ENCODE measurements around the gene KRTAP2-3. TPM values are rescaled to one million over a fixed set of nuclear protein-coding genes. Genes with fewer than 3 reads are reported as not detected.
A peak's percentile ranks its signal among the peaks of the same experiment; 100 is the strongest.
"Not testable (repeated sequence)": the region's sequence is repeated elsewhere in the genome, so short reads cannot be mapped to it uniquely, and the experiment has no call there.

Gene KRTAP2-3
- polyA plus RNA-seq, 2 of the 4 experiments (the other 2 are of a cell fraction) = not detected

- H3K4me3 ChIP-seq; POLR2A ChIA-PET; H3K9me3 ChIP-seq; CTCF ChIA-PET; H3K27ac ChIP-seq; TF ChIP-seq FOSL2 (IDR thresholded peaks at IDR 0.05): not testable (repeated sequence)
- peaks cover 30% of the 10 kb centered on the region; the same call in 2 of the 3 replicates for H3K4me1 ChIP-seq
- 68% methylated on average over 7 of the region's 7 CpGs for WGBS (ENCODE audit: missing lambda C conversion rate)
- FAIRE-seq (peak; percentile 84), ATAC-seq (peak; percentile 54 to 74), DNase-seq (ENCODE audit: low read depth in 1 of 2, low spot score in 1 of 2) (peak in 1 of 2 experiments; percentile 70)
- TF ChIP-seq, protein P1, sequence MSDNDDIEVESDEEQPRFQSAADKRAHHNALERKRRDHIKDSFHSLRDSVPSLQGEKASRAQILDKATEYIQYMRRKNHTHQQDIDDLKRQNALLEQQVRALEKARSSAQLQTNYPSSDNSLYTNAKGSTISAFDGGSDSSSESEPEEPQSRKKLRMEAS (IDR thresholded peaks at IDR 0.05) = peak; percentile 66
- 0 out of 2 replicates have a peak, but pooled peaks have one; percentile 35 for TF ChIP-seq GATA3 (IDR thresholded peaks at IDR 0.05; ENCODE audit: borderline replicate concordance)
- peak; percentile 72 for TF ChIP-seq FOSL2 (CRISPR knock-in tag; IDR thresholded peaks at IDR 0.05)
- TF ChIP-seq MAFK (IDR thresholded peaks at IDR 0.05; ENCODE audit: partially characterized antibody) = peak; percentile 48
- TF ChIP-seq JUNB (IDR thresholded peaks at IDR 0.05) = peak; percentile 47; the same call in 1 of the 2 replicates
- peak overlapping the region; percentile 14; the same call in 1 of the 3 replicates for H3K4me2 ChIP-seq
Measured at GRCh38 chr17:41099682-41100480, 40.0 kb upstream of the KRTAP2-3 start.

GRCh38 chr17:41098481-41098880, 38.6 kb upstream of the KRTAP2-3 start:
- FAIRE-seq = peak; percentile 23
- Histone ChIP-seq H3K4me1 (peaks cover 24% of the 10 kb centered on the region; the same call in 2 of the 3 replicates), H3K9me3 (no peaks in the 10 kb centered on the region), H3K4me3 (no peak overlapping the region), H3K27ac (peak overlapping the region in 1 of 2 experiments; percentile 25; a peak in 2 of 6 replicates), H3K4me2 (peak overlapping the region; percentile 11; the same call in 2 of the 3 replicates)
- ChIA-PET POLR2A (no interaction called here), CTCF (no interaction called here)
- no peak for ATAC-seq
- no peak for DNase-seq (ENCODE audit: low read depth in 1 of 2, low spot score in 1 of 2)
- TF ChIP-seq PBX3 (IDR thresholded peaks at IDR 0.05) (no peak), MYC (IDR thresholded peaks at IDR 0.05; ENCODE audit: borderline replicate concordance, low read length) (no peak), TFCP2L1 (CRISPR knock-in tag; IDR thresholded peaks at IDR 0.05) (no peak), CHD4 (IDR thresholded peaks at IDR 0.05; ENCODE audit: borderline replicate concordance) (no peak), KDM5A (IDR thresholded peaks at IDR 0.05) (no peak), HOXB13 (CRISPR knock-in tag; IDR thresholded peaks at IDR 0.05; ENCODE audit: low read depth) (no peak), SMC3 (IDR thresholded peaks at IDR 0.05) (no peak), HOXA7 (CRISPR knock-in tag; IDR thresholded peaks at IDR 0.05) (no peak), ZNF302 (CRISPR knock-in tag; IDR thresholded peaks at IDR 0.05) (no peak), TP53 (CRISPR knock-in tag; IDR thresholded peaks at IDR 0.05) (no peak), GATA3 (IDR thresholded peaks at IDR 0.05; ENCODE audit: borderline replicate concordance) (no peak), POLR2A (IDR thresholded peaks at IDR 0.05; ENCODE audit: low read length) (no peak), MAZ (IDR thresholded peaks at IDR 0.05; ENCODE audit: borderline replicate concordance, low read depth, low read length) (no peak), CEBPB (IDR thresholded peaks at IDR 0.05) (no peak)
- TF ChIP-seq, protein P2, sequence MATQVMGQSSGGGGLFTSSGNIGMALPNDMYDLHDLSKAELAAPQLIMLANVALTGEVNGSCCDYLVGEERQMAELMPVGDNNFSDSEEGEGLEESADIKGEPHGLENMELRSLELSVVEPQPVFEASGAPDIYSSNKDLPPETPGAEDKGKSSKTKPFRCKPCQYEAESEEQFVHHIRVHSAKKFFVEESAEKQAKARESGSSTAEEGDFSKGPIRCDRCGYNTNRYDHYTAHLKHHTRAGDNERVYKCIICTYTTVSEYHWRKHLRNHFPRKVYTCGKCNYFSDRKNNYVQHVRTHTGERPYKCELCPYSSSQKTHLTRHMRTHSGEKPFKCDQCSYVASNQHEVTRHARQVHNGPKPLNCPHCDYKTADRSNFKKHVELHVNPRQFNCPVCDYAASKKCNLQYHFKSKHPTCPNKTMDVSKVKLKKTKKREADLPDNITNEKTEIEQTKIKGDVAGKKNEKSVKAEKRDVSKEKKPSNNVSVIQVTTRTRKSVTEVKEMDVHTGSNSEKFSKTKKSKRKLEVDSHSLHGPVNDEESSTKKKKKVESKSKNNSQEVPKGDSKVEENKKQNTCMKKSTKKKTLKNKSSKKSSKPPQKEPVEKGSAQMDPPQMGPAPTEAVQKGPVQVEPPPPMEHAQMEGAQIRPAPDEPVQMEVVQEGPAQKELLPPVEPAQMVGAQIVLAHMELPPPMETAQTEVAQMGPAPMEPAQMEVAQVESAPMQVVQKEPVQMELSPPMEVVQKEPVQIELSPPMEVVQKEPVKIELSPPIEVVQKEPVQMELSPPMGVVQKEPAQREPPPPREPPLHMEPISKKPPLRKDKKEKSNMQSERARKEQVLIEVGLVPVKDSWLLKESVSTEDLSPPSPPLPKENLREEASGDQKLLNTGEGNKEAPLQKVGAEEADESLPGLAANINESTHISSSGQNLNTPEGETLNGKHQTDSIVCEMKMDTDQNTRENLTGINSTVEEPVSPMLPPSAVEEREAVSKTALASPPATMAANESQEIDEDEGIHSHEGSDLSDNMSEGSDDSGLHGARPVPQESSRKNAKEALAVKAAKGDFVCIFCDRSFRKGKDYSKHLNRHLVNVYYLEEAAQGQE (IDR thresholded peaks at IDR 0.05) = no peak
- TF ChIP-seq, protein P1 (IDR thresholded peaks at IDR 0.05) = no peak
- WGBS (ENCODE audit: missing lambda C conversion rate) = 52% methylated on average over 6 of the region's 6 CpGs
